Measurements from ENCODE around the gene IER5. TPM values are rescaled to one million over a fixed set of nuclear protein-coding genes. Genes with fewer than 3 reads are reported as not detected.

Gene IER5
- total and polyA plus RNA-seq, 2 experiments from 2014 or later: 8.1 to 38.5 TPM

GRCh38 chr1:181139631-181140061 is 51.1 kb downstream of the IER5 start:
- H3K9me3 ChIP-seq (ENCODE audit: low read depth): no peaks in the 10 kb centered on the region
- no peak for TF ChIP-seq EZH2phosphoT487 (IDR thresholded peaks at IDR 0.05; ENCODE audit: insufficient read depth, low read depth)
- TF ChIP-seq EZH2 (IDR thresholded peaks at IDR 0.05; ENCODE audit: insufficient read depth, poor library complexity, severe bottlenecking): no peak
- H3K27me3 ChIP-seq (replicated peaks; ENCODE audit: insufficient read depth): no peaks in the 10 kb centered on the region
- H2AFZ ChIP-seq: no peak overlapping the region
- no peaks in the 10 kb centered on the region for H4K20me1 ChIP-seq (ENCODE audit: insufficient read depth)
- peaks cover 57% of the 10 kb centered on the region for H3K4me1 ChIP-seq (ENCODE audit: insufficient read depth)
- peak overlapping the region; percentile 90 for H3K27ac ChIP-seq
- 27 to 29% methylated on average over 5 of the region's 5 CpGs for WGBS, 2 experiments (ENCODE audit: low coverage in 1 of 2, low lambda C conversion rate in 2 of 2, missing lambda C conversion rate in 2 of 2)
- no peaks in the 10 kb centered on the region for H3K36me3 ChIP-seq (ENCODE audit: low read depth)
- H3K4me3 ChIP-seq: 0 out of 2 replicates have a peak overlapping the region, but pooled peaks have one; percentile 2
- in situ Hi-C loops (cut with MboI): loop anchor here (10.0 kb wide), 1 partner anchor 95 kb away; no protein-coding TSS in a partner anchor
- peak; percentile 76 for DNase-seq
- H3F3A ChIP-seq (ENCODE audit: insufficient read depth): peaks cover 57% of the 10 kb centered on the region
- H3K4me2 ChIP-seq (ENCODE audit: unreplicated experiment): peak overlapping the region; percentile 60
- peak overlapping the region; percentile 46; the same call in 1 of the 2 replicates for H3K9ac ChIP-seq
- H3K79me2 ChIP-seq (ENCODE audit: insufficient read depth): no peaks in the 10 kb centered on the region
- H3K9me2 ChIP-seq (ENCODE audit: insufficient read depth): no peaks in the 10 kb centered on the region

GRCh38 chr1:181140398-181140797 is 51.9 kb downstream of the IER5 start:
- WGBS, 2 experiments (ENCODE audit: low coverage in 1 of 2, low lambda C conversion rate in 2 of 2, missing lambda C conversion rate in 2 of 2): 24 to 25% methylated on average over 4 of the region's 4 CpGs
- Histone ChIP-seq H2AFZ (peak overlapping the region; percentile 9; the same call in 1 of the 2 replicates), H4K20me1 (ENCODE audit: insufficient read depth) (no peaks in the 10 kb centered on the region), H3K4me2 (ENCODE audit: unreplicated experiment) (peak overlapping the region; percentile 60), H3K79me2 (ENCODE audit: insufficient read depth) (no peaks in the 10 kb centered on the region), H3K27me3 (replicated peaks; ENCODE audit: insufficient read depth) (no peaks in the 10 kb centered on the region), H3K27ac (peak overlapping the region; percentile 90), H3K4me1 (ENCODE audit: insufficient read depth) (peaks cover 49% of the 10 kb centered on the region), H3K4me3 (no peak overlapping the region), H3K9me3 (ENCODE audit: low read depth) (no peaks in the 10 kb centered on the region), H3F3A (ENCODE audit: insufficient read depth) (peaks cover 49% of the 10 kb centered on the region), H3K9me2 (ENCODE audit: insufficient read depth) (no peaks in the 10 kb centered on the region), H3K9ac (peak overlapping the region; percentile 46), H3K36me3 (ENCODE audit: low read depth) (no peaks in the 10 kb centered on the region)
- DNase-seq: peak; percentile 83
- no peak for TF ChIP-seq EZH2phosphoT487 (IDR thresholded peaks at IDR 0.05; ENCODE audit: insufficient read depth, low read depth)
- TF ChIP-seq EZH2 (IDR thresholded peaks at IDR 0.05; ENCODE audit: insufficient read depth, poor library complexity, severe bottlenecking): no peak
- in situ Hi-C loops (cut with MboI): loop anchor here (10.0 kb wide), 1 partner anchor 96 kb away; no protein-coding TSS in a partner anchor

GRCh38 chr1:181140891-181141290 is 52.4 kb downstream of the IER5 start:
- DNase-seq: no peak
- TF ChIP-seq EZH2 (IDR thresholded peaks at IDR 0.05; ENCODE audit: insufficient read depth, poor library complexity, severe bottlenecking) (no peak), EZH2phosphoT487 (IDR thresholded peaks at IDR 0.05; ENCODE audit: insufficient read depth, low read depth) (no peak)
- peak overlapping the region; percentile 90 for H3K27ac ChIP-seq
- H3K4me1 ChIP-seq (ENCODE audit: insufficient read depth): peaks cover 44% of the 10 kb centered on the region
- no peaks in the 10 kb centered on the region for H3K79me2 ChIP-seq (ENCODE audit: insufficient read depth)
- H3K9ac ChIP-seq: peak overlapping the region; percentile 46
- H3F3A ChIP-seq (ENCODE audit: insufficient read depth): peaks cover 44% of the 10 kb centered on the region
- peak overlapping the region; percentile 31; the same call in 1 of the 2 replicates for H2AFZ ChIP-seq
- H3K9me3 ChIP-seq (ENCODE audit: low read depth): no peaks in the 10 kb centered on the region
- WGBS, 2 experiments (ENCODE audit: low coverage in 1 of 2, low lambda C conversion rate in 2 of 2, missing lambda C conversion rate in 2 of 2): 83 to 84% methylated on average over 3 of the region's 3 CpGs
- peak overlapping the region; percentile 60 for H3K4me2 ChIP-seq (ENCODE audit: unreplicated experiment)
- in situ Hi-C loops (cut with MboI): loop anchor here (10.0 kb wide), 1 partner anchor 96 kb away; no protein-coding TSS in a partner anchor
- no peaks in the 10 kb centered on the region for H3K36me3 ChIP-seq (ENCODE audit: low read depth)
- H3K27me3 ChIP-seq (replicated peaks; ENCODE audit: insufficient read depth): no peaks in the 10 kb centered on the region
- no peak overlapping the region for H3K4me3 ChIP-seq
- H4K20me1 ChIP-seq (ENCODE audit: insufficient read depth): no peaks in the 10 kb centered on the region
- H3K9me2 ChIP-seq (ENCODE audit: insufficient read depth): no peaks in the 10 kb centered on the region

GRCh38 chr1:181141431-181141910 is 53.0 kb downstream of the IER5 start:
- in situ Hi-C loops (cut with MboI): loop anchor here (10.0 kb wide), 1 partner anchor 97 kb away; no protein-coding TSS in a partner anchor
- Histone ChIP-seq H3K9me3 (ENCODE audit: low read depth) (no peaks in the 10 kb centered on the region), H3K9me2 (ENCODE audit: insufficient read depth) (no peaks in the 10 kb centered on the region), H2AFZ (peak overlapping the region; percentile 76), H3K27me3 (replicated peaks; ENCODE audit: insufficient read depth) (no peaks in the 10 kb centered on the region), H3F3A (ENCODE audit: insufficient read depth) (peaks cover 43% of the 10 kb centered on the region), H3K9ac (peak overlapping the region; percentile 74), H3K27ac (peak overlapping the region; percentile 90), H3K79me2 (ENCODE audit: insufficient read depth) (no peaks in the 10 kb centered on the region), H3K4me2 (ENCODE audit: unreplicated experiment) (peak overlapping the region; percentile 73), H3K4me1 (ENCODE audit: insufficient read depth) (peaks cover 38% of the 10 kb centered on the region), H3K36me3 (ENCODE audit: low read depth) (no peaks in the 10 kb centered on the region), H3K4me3 (peak overlapping the region; percentile 56; the same call in 1 of the 2 replicates), H4K20me1 (ENCODE audit: insufficient read depth) (no peaks in the 10 kb centered on the region)
- peak; percentile 97 for DNase-seq
- TF ChIP-seq EZH2 (IDR thresholded peaks at IDR 0.05; ENCODE audit: insufficient read depth, poor library complexity, severe bottlenecking) (no peak), EZH2phosphoT487 (IDR thresholded peaks at IDR 0.05; ENCODE audit: insufficient read depth, low read depth) (no peak)
- WGBS, 2 experiments (ENCODE audit: low coverage in 1 of 2, low lambda C conversion rate in 2 of 2, missing lambda C conversion rate in 2 of 2): 17 to 18% methylated on average over 5 of the region's 5 CpGs

Other genes starting within 250 kb of the IER5 start
- gene KIAA1614, start 175.8 kb upstream of the IER5 start, total RNA-seq (2014; rRNA removed; shearing (Covaris generic)): 8.6 and 11.7 TPM in 2 replicates
- 1.3 and 2.7 TPM in 2 replicates for gene KIAA1614, start 175.8 kb upstream of the IER5 start, polyA plus RNA-seq (2016; fragmentation: Nextera tagmentation; extraction: Ambion mirVana)
- gene STX6, start 65.8 kb upstream of the IER5 start, total RNA-seq (2014; rRNA removed; shearing (Covaris generic)): 28.6 and 31.1 TPM in 2 replicates
- gene STX6, start 65.8 kb upstream of the IER5 start, polyA plus RNA-seq (2016; fragmentation: Nextera tagmentation; extraction: Ambion mirVana): 16.1 and 16.3 TPM in 2 replicates
- gene MR1, start 54.7 kb upstream of the IER5 start, total RNA-seq (2014; rRNA removed; shearing (Covaris generic)): 25.2 and 28.6 TPM in 2 replicates
- gene MR1, start 54.7 kb upstream of the IER5 start, polyA plus RNA-seq (2016; fragmentation: Nextera tagmentation; extraction: Ambion mirVana): 25.4 and 26.2 TPM in 2 replicates